Uterus (tissue), 4 donors: ENCODE results near the gene PITHD1. TPM values are rescaled to one million over a fixed set of nuclear protein-coding genes. Genes with fewer than 3 reads are reported as not detected.
A peak's percentile ranks its signal among the peaks of the same experiment; 100 is the strongest.

Source experiments
- DNase-seq, 2 donors: peaks; one replicate each; pipeline ENCODE4 v3.0.0-alpha.2; 2019 to 2020
- H3K27ac ChIP-seq, 2 donors: fragments of 200-600 bp; sonication (generic); 1 replicate in 1 of 2; 2 replicates in 1 of 2; pipeline ENCODE4 v1.5.1; 2016 to 2018
- H3K27me3 ChIP-seq, 2 donors: fragments of 200-600 bp; sonication (generic); one replicate each; pipeline ENCODE4 v1.5.1; 2018 to 2019; ENCODE audit warnings: control low read depth in 1 of 2
- H3K36me3 ChIP-seq, 2 donors: fragments of 200-600 bp; sonication (generic); one replicate each; pipeline ENCODE4 v1.5.1; 2019; ENCODE audit warnings: control low read depth in 1 of 2
- H3K4me1 ChIP-seq, 2 donors: fragments of 200-600 bp; sonication (generic); one replicate each; pipeline ENCODE4 v1.5.1; 2018 to 2019; ENCODE audit warnings: control low read depth in 1 of 2
- H3K4me3 ChIP-seq, 2 donors: fragments of 200-600 bp; sonication (generic); 1 replicate in 1 of 2; 2 replicates in 1 of 2; pipeline ENCODE4 v1.5.1; 2018 to 2019; ENCODE audit warnings: mild to moderate bottlenecking in 1 of 2
- H3K9me3 ChIP-seq, 2 donors: fragments of 200-600 bp; sonication (generic); one replicate each; pipeline ENCODE4 v1.5.1; 2019; ENCODE audit warnings: control low read depth in 1 of 2
- CTCF ChIP-seq, 4 experiments: fragments of 200-600 bp in 2 of 4; fragments of 450-650 bp in 2 of 4; sonication (generic) in 2 of 4; IDR thresholded peaks; one replicate each; pipeline ENCODE4 v1.5.1; 2016 to 2019; ENCODE audit warnings: antibody characterized with exemption in 4 of 4, mild to moderate bottlenecking in 2 of 4, moderate library complexity in 1 of 4
- POLR2A ChIP-seq, 2 donors: fragments of 450-650 bp; IDR thresholded peaks; one replicate each; pipeline ENCODE4 v1.6.1; 2016; ENCODE audit warnings: antibody characterized with exemption in 2 of 2, mild to moderate bottlenecking in 1 of 2, moderate library complexity in 1 of 2
- intact Hi-C: fragments of 100-400 bp; cut with DNase I; formaldehyde crosslinking; loops from one replicate; pipeline ENCODE4 v1.15.1; 2023; ENCODE audit warnings: low total_unique reads
- total RNA-seq, 4 donors: library from RNA; depleted of rRNA in 3 of 4; stranded (reverse); fragments of >200 nt in 3 of 4; gene quantifications; one replicate each; pipeline versions ENCODE4 v1.1.0 to v1.2.4, GENCODE V29; 2014 to 2023
- donor health status: DM: yes; HTN: yes; CAD: no.

PITHD1 gene
- total RNA-seq, 4 donors from 2014 or later, result 27.4 to 59.0 (median 49.9) TPM

- TF ChIP-seq POLR2A (IDR thresholded peaks at IDR 0.05) (no peak), CTCF (IDR thresholded peaks at IDR 0.05) (no peak)
- no peaks in the 10 kb centered on the region for H3K9me3 ChIP-seq
- no peak for DNase-seq
- no peak overlapping the region for H3K4me3 ChIP-seq
- intact Hi-C loops, result no loop called here
- no peaks in the 10 kb centered on the region for H3K27me3 ChIP-seq
- no peaks in the 10 kb centered on the region for H3K36me3 ChIP-seq
- peaks cover 0 to 11% of the 10 kb centered on the region in 2 donors for H3K4me1 ChIP-seq
- H3K27ac ChIP-seq, result no peak overlapping the region
These were observed 9.5 kb downstream of the PITHD1 start for GRCh38 chr1:23787701-23788100.

GRCh38 chr1:23788695-23789094, 10.5 kb downstream of the PITHD1 start:
- TF ChIP-seq CTCF (IDR thresholded peaks at IDR 0.05), result no peak
- TF ChIP-seq POLR2A (IDR thresholded peaks at IDR 0.05), result no peak
- H3K4me1 ChIP-seq, result peaks cover 0 to 12% of the 10 kb centered on the region in 2 donors
- no peak overlapping the region for H3K4me3 ChIP-seq
- H3K9me3 ChIP-seq, result no peaks in the 10 kb centered on the region
- intact Hi-C loops, result no loop called here
- no peak overlapping the region for H3K27ac ChIP-seq
- H3K27me3 ChIP-seq, result no peaks in the 10 kb centered on the region
- no peaks in the 10 kb centered on the region for H3K36me3 ChIP-seq
- no peak for DNase-seq

GRCh38 chr1:23790696-23791515, 12.7 kb downstream of the PITHD1 start, which contains the start of gene LYPLA2:
Gene LYPLA2 (plus strand): TSS chr1:23791145. CDS start chr1:23792683, 1,538 bp downstream.
- peak; percentile 92 to 95 for DNase-seq
- Histone ChIP-seq H3K9me3 (no peaks in the 10 kb centered on the region), H3K27ac (peak within 1 kb of the TSS; percentile 61 to 78), H3K27me3 (no peaks in the 10 kb centered on the region), H3K4me3 (peak within 1 kb of the TSS; percentile 73 to 76), H3K36me3 (no peaks in the 10 kb centered on the region), H3K4me1 (peaks cover 0 to 12% of the 10 kb centered on the region in 2 donors)
- no peak for TF ChIP-seq CTCF (IDR thresholded peaks at IDR 0.05)
- TF ChIP-seq POLR2A (IDR thresholded peaks at IDR 0.05), result peak; percentile 15 to 40
- intact Hi-C loops, result no loop called here

GRCh38 chr1:23791516-23792047, 13.4 kb downstream of the PITHD1 start:
- H3K4me3 ChIP-seq, result peak overlapping the region; percentile 73 to 76
- peak overlapping the region; percentile 61 to 78 for H3K27ac ChIP-seq
- H3K9me3 ChIP-seq, result no peaks in the 10 kb centered on the region
- TF ChIP-seq CTCF (IDR thresholded peaks at IDR 0.05) (no peak), POLR2A (IDR thresholded peaks at IDR 0.05) (no peak)
- intact Hi-C loops, result no loop called here
- H3K27me3 ChIP-seq, result no peaks in the 10 kb centered on the region
- no peak for DNase-seq
- H3K36me3 ChIP-seq, result no peaks in the 10 kb centered on the region
- H3K4me1 ChIP-seq, result peaks cover 0 to 12% of the 10 kb centered on the region in 2 donors
